NT2/D1 (cell line): ENCODE data around the gene SCAF8.

Experiments
- SUZ12 ChIP-seq: IDR thresholded peaks from 2 replicates; pipeline ENCODE4 v1.6.1; 2011; ENCODE audit not compliant: insufficient read length, insufficient read depth; ENCODE audit errors: extremely low read depth
- YY1 ChIP-seq: IDR thresholded peaks from 2 replicates; pipeline ENCODE4 v1.6.1; 2011; ENCODE audit not compliant: insufficient read length, insufficient read depth
- ZNF274 ChIP-seq: IDR thresholded peaks from 2 replicates; pipeline ENCODE4 v1.6.1; 2011; ENCODE audit warnings: mild to moderate bottlenecking, low read depth, low read length

- no peak for TF ChIP-seq ZNF274
- TF ChIP-seq YY1 = no peak
- no peak for TF ChIP-seq SUZ12
Observed at GRCh38 chr6:154726887-154727286, 6.3 kb upstream of the SCAF8 start.
